H9 (cell line): Measurements from ENCODE around the gene FRZB. TPM values are rescaled to one million over a fixed set of nuclear protein-coding genes. Genes with fewer than 3 reads are reported as not detected.

ENCODE experiments used
- DNase-seq: peaks from one replicate; pipeline ENCODE4 v3.0.0-alpha.2; 2017
- H2AFZ ChIP-seq: one replicate; pipeline ENCODE4 v1.6.1; 2013; ENCODE audit warnings: mild to moderate bottlenecking, low read length, control low read depth, moderate library complexity
- H2AK5ac ChIP-seq: 2 replicates; pipeline ENCODE4 v1.6.1; 2013; ENCODE audit warnings: low read length, control low read depth, mixed read lengths; ENCODE audit not compliant: insufficient read length
- H2BK120ac ChIP-seq: one replicate; pipeline ENCODE4 v1.6.1; 2013; ENCODE audit warnings: low read depth, mild to moderate bottlenecking, low read length, control low read depth, inconsistent platforms; ENCODE audit not compliant: poor library complexity, severe bottlenecking
- H2BK12ac ChIP-seq: 2 replicates; pipeline ENCODE4 v1.6.1; 2013; ENCODE audit warnings: low read length, control low read depth, mixed read lengths, low read depth; ENCODE audit not compliant: insufficient read length
- H2BK15ac ChIP-seq: 2 replicates; pipeline ENCODE4 v1.6.1; 2013; ENCODE audit warnings: low read depth, low read length, control low read depth
- H2BK20ac ChIP-seq: one replicate; pipeline ENCODE4 v1.6.1; 2013; ENCODE audit warnings: low read depth, mild to moderate bottlenecking, low read length, control low read depth, inconsistent platforms; ENCODE audit not compliant: poor library complexity, severe bottlenecking
- H2BK5ac ChIP-seq: 2 replicates; pipeline ENCODE4 v1.6.1; 2013; ENCODE audit warnings: low read length, control low read depth, mixed read lengths; ENCODE audit not compliant: insufficient read length
- H3K14ac ChIP-seq: 2 replicates; pipeline ENCODE4 v1.6.1; 2013; ENCODE audit warnings: low read length, control low read depth; ENCODE audit not compliant: insufficient read depth
- H3K18ac ChIP-seq: 2 replicates; pipeline ENCODE4 v1.6.1; 2013; ENCODE audit warnings: low read depth, mild to moderate bottlenecking, mixed read lengths, low read length, control low read depth; ENCODE audit not compliant: insufficient read length
- H3K23ac ChIP-seq: 2 replicates; pipeline ENCODE4 v1.6.1; 2013; ENCODE audit warnings: low read length, control low read depth, mixed read lengths, low read depth; ENCODE audit not compliant: insufficient read length
- H3K23me2 ChIP-seq: 2 replicates; pipeline ENCODE4 v1.6.1; 2013; ENCODE audit warnings: low read depth, mild to moderate bottlenecking, mixed read lengths, low read length, control low read depth; ENCODE audit not compliant: insufficient read length, poor library complexity, severe bottlenecking
- H3K27ac ChIP-seq: 2 replicates; pipeline ENCODE4 v1.5.1; 2013; ENCODE audit warnings: low read length, control low read depth, mixed read lengths, low read depth; ENCODE audit not compliant: insufficient read length
- H3K27me3 ChIP-seq: 2 replicates; pipeline ENCODE4 v1.6.1; 2013; ENCODE audit warnings: low read length, control low read depth, inconsistent platforms; ENCODE audit not compliant: insufficient read depth
- H3K4ac ChIP-seq: 2 replicates; pipeline ENCODE4 v1.6.1; 2013; ENCODE audit warnings: low read depth, mild to moderate bottlenecking, control low read depth, inconsistent platforms, low read length, moderate library complexity
- H3K4me1 ChIP-seq: 2 replicates; pipeline ENCODE4 v1.6.1; 2013; ENCODE audit warnings: low read length, control low read depth, inconsistent platforms; ENCODE audit not compliant: insufficient read depth
- H3K4me2 ChIP-seq: 2 replicates; pipeline ENCODE4 v1.6.1; 2013; ENCODE audit warnings: low read length, control low read depth, mixed read lengths; ENCODE audit not compliant: insufficient read length, insufficient read depth
- H3K56ac ChIP-seq: 2 replicates; pipeline ENCODE4 v1.6.1; 2013; ENCODE audit warnings: low read depth, mild to moderate bottlenecking, mixed read lengths, low read length, control low read depth; ENCODE audit not compliant: insufficient read length
- H3K79me1 ChIP-seq: 2 replicates; pipeline ENCODE4 v1.6.1; 2013; ENCODE audit warnings: low read depth, mild to moderate bottlenecking, moderate library complexity, low read length, control low read depth, inconsistent platforms; ENCODE audit not compliant: insufficient read depth, poor library complexity, severe bottlenecking
- H3K79me2 ChIP-seq: 2 replicates; pipeline ENCODE4 v1.6.1; 2013; ENCODE audit warnings: low read length, control low read depth, inconsistent platforms; ENCODE audit not compliant: insufficient read depth
- H3K9ac ChIP-seq: 2 replicates; pipeline ENCODE4 v1.6.1; 2013; ENCODE audit warnings: low read length, control low read depth, mixed read lengths; ENCODE audit not compliant: insufficient read length; ENCODE audit errors: extremely low read depth
- H3K9me3 ChIP-seq: one replicate; pipeline ENCODE4 v1.6.1; 2013; ENCODE audit warnings: low read depth, low read length, inconsistent platforms; ENCODE audit not compliant: control insufficient read depth
- H3T11ph ChIP-seq: one replicate; pipeline ENCODE4 v1.6.1; 2013; ENCODE audit warnings: mild to moderate bottlenecking, low read length, control low read depth, inconsistent platforms
- H4K20me1 ChIP-seq: one replicate; pipeline ENCODE4 v1.6.1; 2013; ENCODE audit not compliant: control insufficient read depth, insufficient read length, insufficient read depth
- H4K5ac ChIP-seq: 2 replicates; pipeline ENCODE4 v1.6.1; 2013; ENCODE audit warnings: low read depth, mild to moderate bottlenecking, mixed read lengths, low read length, control low read depth; ENCODE audit not compliant: insufficient read length
- H4K8ac ChIP-seq: replicated peaks from 2 replicates; pipeline ENCODE4 v1.6.1; 2013; ENCODE audit warnings: low read length, control low read depth, mixed read lengths, low read depth; ENCODE audit not compliant: insufficient read length
- H4K91ac ChIP-seq: 2 replicates; pipeline ENCODE4 v1.6.1; 2013; ENCODE audit warnings: low read depth, mild to moderate bottlenecking, moderate library complexity, mixed read lengths, low read length, control low read depth; ENCODE audit not compliant: insufficient read length
- H3K27ac Mint-ChIP-seq, 3 experiments: 2 replicates in 2 of 3; 3 replicates in 1 of 3; pipeline ENCODE4 v1.8.0; 2020 to 2021; ENCODE audit warnings: mixed read lengths in 3 of 3, mild to moderate bottlenecking in 1 of 3, moderate library complexity in 1 of 3
- H3K27me3 Mint-ChIP-seq: 2 replicates; pipeline ENCODE4 v1.8.0; 2021; ENCODE audit warnings: low read depth, mild to moderate bottlenecking, moderate library complexity, mixed read lengths
- H3K36me3 Mint-ChIP-seq, 3 experiments: 2 replicates in 2 of 3; 3 replicates in 1 of 3; pipeline ENCODE4 v1.8.0; 2020 to 2021; ENCODE audit warnings: low read depth in 3 of 3, mixed read lengths in 3 of 3; ENCODE audit not compliant: insufficient read depth in 1 of 3
- H3K4me1 Mint-ChIP-seq, 2 experiments: 2 replicates each; pipeline ENCODE4 v1.8.0; 2020; ENCODE audit warnings: mixed read lengths in 2 of 2
- H3K4me3 Mint-ChIP-seq, 2 experiments: 2 replicates in 1 of 2; 3 replicates in 1 of 2; pipeline ENCODE4 v1.8.0; 2020 to 2021; ENCODE audit warnings: mild to moderate bottlenecking in 2 of 2, mixed read lengths in 2 of 2, moderate library complexity in 1 of 2
- H3K9me3 Mint-ChIP-seq, 2 experiments: 2 replicates in 1 of 2; 3 replicates in 1 of 2; pipeline ENCODE4 v1.8.0; 2020; ENCODE audit warnings: mild to moderate bottlenecking in 2 of 2, mixed read lengths in 2 of 2, moderate library complexity in 1 of 2
- WGBS: extraction: QIAGEN DNeasy Blood & Tissue Kit; methylation state at CpG from one replicate; pipeline ENCODE4 v1.1.7; 2013; ENCODE audit warnings: missing lambda C conversion rate, low lambda C conversion rate, mixed read lengths; ENCODE audit not compliant: insufficient read length; ENCODE audit errors: extremely low coverage; 5-methylcytosine and 5-hydroxymethylcytosine counted together
- total RNA-seq: library from RNA; stranded (reverse); gene quantifications from 2 replicates; pipeline ENCODE4 v1.2.1, GENCODE V29; 2021
- TF ChIP-seq, protein P1 (sequence below): fragments of 200-600 bp; sonication (generic); conservative IDR thresholded peaks from 3 replicates; pipeline ENCODE4 v1.8.0; 2021; ENCODE audit warnings: antibody characterized with exemption, mild to moderate bottlenecking

The FRZB gene
- total RNA-seq, 1 experiment from 2014 or later = 1.1 TPM

DNA sequence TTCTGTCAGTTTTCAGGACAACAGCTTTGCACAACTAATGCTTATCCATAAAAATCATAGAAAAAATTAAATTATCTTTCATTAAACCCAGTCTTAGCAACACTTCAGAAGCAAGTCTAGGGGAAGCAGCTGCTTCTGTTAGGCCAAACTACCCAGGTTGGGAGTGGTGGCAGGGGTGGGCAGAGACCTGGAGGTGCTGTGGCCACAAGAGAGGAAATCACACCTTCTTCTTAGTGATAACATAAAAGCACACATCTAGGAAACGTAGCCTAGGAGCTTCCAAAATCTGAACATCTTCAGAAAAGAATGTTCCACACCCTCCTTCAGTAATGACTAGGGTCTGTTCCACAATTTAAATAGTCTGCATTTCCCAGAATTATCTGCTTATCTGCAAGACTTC is 32.3 kb upstream of the FRZB start:
- no peak overlapping the region for H3K9ac ChIP-seq
- no peaks in the 10 kb centered on the region; a peak in 1 of 5 replicates for H3K9me3 Mint-ChIP-seq
- TF ChIP-seq, protein P1, sequence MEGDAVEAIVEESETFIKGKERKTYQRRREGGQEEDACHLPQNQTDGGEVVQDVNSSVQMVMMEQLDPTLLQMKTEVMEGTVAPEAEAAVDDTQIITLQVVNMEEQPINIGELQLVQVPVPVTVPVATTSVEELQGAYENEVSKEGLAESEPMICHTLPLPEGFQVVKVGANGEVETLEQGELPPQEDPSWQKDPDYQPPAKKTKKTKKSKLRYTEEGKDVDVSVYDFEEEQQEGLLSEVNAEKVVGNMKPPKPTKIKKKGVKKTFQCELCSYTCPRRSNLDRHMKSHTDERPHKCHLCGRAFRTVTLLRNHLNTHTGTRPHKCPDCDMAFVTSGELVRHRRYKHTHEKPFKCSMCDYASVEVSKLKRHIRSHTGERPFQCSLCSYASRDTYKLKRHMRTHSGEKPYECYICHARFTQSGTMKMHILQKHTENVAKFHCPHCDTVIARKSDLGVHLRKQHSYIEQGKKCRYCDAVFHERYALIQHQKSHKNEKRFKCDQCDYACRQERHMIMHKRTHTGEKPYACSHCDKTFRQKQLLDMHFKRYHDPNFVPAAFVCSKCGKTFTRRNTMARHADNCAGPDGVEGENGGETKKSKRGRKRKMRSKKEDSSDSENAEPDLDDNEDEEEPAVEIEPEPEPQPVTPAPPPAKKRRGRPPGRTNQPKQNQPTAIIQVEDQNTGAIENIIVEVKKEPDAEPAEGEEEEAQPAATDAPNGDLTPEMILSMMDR = no peak
- H4K20me1 ChIP-seq = no peaks in the 10 kb centered on the region
- no peak overlapping the region for H3K27ac Mint-ChIP-seq
- H3K4me3 Mint-ChIP-seq = no peak overlapping the region
- no peaks in the 10 kb centered on the region for H3K9me3 ChIP-seq
- no peak overlapping the region for H2BK12ac ChIP-seq
- H2BK15ac ChIP-seq = no peak overlapping the region
- H2AK5ac ChIP-seq = no peak overlapping the region
- no peaks in the 10 kb centered on the region for H3K27me3 ChIP-seq
- H4K5ac ChIP-seq = no peak overlapping the region
- H3K27ac ChIP-seq = no peak overlapping the region
- H3T11ph ChIP-seq = no peak overlapping the region
- H3K4ac ChIP-seq = no peak overlapping the region
- H2BK5ac ChIP-seq = no peak overlapping the region
- WGBS = no CpG with 5 or more reads among the region's 1 CpG
- H2AFZ ChIP-seq = no peak overlapping the region
- H3K4me1 Mint-ChIP-seq = no peaks in the 10 kb centered on the region
- H3K56ac ChIP-seq = no peak overlapping the region
- H2BK20ac ChIP-seq = no peak overlapping the region
- H4K91ac ChIP-seq = no peak overlapping the region
- no peaks in the 10 kb centered on the region; the same call in 1 of the 2 replicates for H3K27me3 Mint-ChIP-seq
- H3K79me1 ChIP-seq = no peaks in the 10 kb centered on the region
- no peaks in the 10 kb centered on the region for H3K23me2 ChIP-seq
- H3K23ac ChIP-seq = no peak overlapping the region
- H4K8ac ChIP-seq = no peak overlapping the region
- no peaks in the 10 kb centered on the region for H3K79me2 ChIP-seq
- no peak overlapping the region for H2BK120ac ChIP-seq
- H3K14ac ChIP-seq = no peak overlapping the region
- H3K36me3 Mint-ChIP-seq = no peaks in the 10 kb centered on the region
- no peaks in the 10 kb centered on the region for H3K4me1 ChIP-seq
- no peak overlapping the region for H3K18ac ChIP-seq
- H3K4me2 ChIP-seq = no peak overlapping the region
- DNase-seq = no peak
